Ectodermal cell (in vitro differentiated cells): ENCODE data around the gene MYH11.
"Not testable (repeated sequence)": the region's sequence is repeated elsewhere in the genome, so short reads cannot be mapped to it uniquely, and the experiment has no call there.

Source experiments
- H3K27ac ChIP-seq: 2 replicates; pipeline ENCODE4 v1.7.0; 2013; ENCODE audit warnings: mild to moderate bottlenecking, low read depth, low read length; ENCODE audit not compliant: insufficient read depth, poor library complexity, severe bottlenecking
- H3K27me3 ChIP-seq: 2 replicates; pipeline ENCODE4 v1.7.0; 2013; ENCODE audit warnings: mild to moderate bottlenecking, low read length; ENCODE audit not compliant: insufficient read depth, control insufficient read depth, poor library complexity, severe bottlenecking
- H3K36me3 ChIP-seq: one replicate; pipeline ENCODE4 v1.7.0; 2013; ENCODE audit warnings: low read length; ENCODE audit not compliant: control insufficient read depth, insufficient read depth
- H3K4me1 ChIP-seq: one replicate; pipeline ENCODE4 v1.7.0; 2013; ENCODE audit warnings: low read length; ENCODE audit not compliant: control insufficient read depth, insufficient read depth
- H3K4me3 ChIP-seq: 2 replicates; pipeline ENCODE4 v1.7.0; 2013; ENCODE audit warnings: low read depth, low read length, control low read depth; ENCODE audit not compliant: insufficient read depth
- H3K9me3 ChIP-seq: 2 replicates; pipeline ENCODE4 v1.7.0; 2013; ENCODE audit warnings: mild to moderate bottlenecking, low read length, moderate library complexity; ENCODE audit not compliant: control insufficient read depth
- WGBS, 2 experiments: methylation state at CpG; one replicate each; pipeline ENCODE4 v1.1.7; 2013; ENCODE audit warnings: missing lambda C conversion rate in 2 of 2; 5-methylcytosine and 5-hydroxymethylcytosine counted together

The MYH11 gene

DNA sequence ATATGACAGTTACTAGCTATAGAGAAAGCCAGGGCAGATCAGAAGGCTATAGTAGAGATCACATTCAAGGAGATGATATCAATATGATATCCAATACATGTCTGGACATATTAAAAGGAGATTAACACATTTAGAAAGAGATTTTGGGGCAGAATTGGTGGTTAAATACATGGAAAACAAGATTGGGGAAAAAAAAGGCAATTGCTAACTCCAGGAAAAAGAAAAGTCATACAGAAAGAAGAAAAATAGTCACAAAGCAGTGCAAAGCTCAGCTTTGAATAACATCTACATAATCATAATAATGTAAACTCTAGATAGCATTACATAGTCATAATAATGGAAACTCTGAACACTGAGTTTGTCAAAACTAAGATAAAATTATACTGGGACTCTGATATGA is 40.6 kb downstream of the MYH11 start:
- no peak overlapping the region for H3K27ac ChIP-seq
- no peaks in the 10 kb centered on the region for H3K36me3 ChIP-seq
- no peak overlapping the region for H3K4me3 ChIP-seq
- H3K9me3 ChIP-seq, result no peaks in the 10 kb centered on the region
- no peaks in the 10 kb centered on the region for H3K27me3 ChIP-seq
- no peaks in the 10 kb centered on the region for H3K4me1 ChIP-seq

GRCh38 chr16:15812401-15812750 is 44.5 kb downstream of the MYH11 start:
- not testable (repeated sequence) for H3K27me3 ChIP-seq, H3K9me3 ChIP-seq, H3K4me1 ChIP-seq, H3K4me3 ChIP-seq, H3K27ac ChIP-seq, H3K36me3 ChIP-seq
- WGBS, 2 experiments, result 91 to 97% methylated on average over 3 of the region's 3 CpGs

DNA sequence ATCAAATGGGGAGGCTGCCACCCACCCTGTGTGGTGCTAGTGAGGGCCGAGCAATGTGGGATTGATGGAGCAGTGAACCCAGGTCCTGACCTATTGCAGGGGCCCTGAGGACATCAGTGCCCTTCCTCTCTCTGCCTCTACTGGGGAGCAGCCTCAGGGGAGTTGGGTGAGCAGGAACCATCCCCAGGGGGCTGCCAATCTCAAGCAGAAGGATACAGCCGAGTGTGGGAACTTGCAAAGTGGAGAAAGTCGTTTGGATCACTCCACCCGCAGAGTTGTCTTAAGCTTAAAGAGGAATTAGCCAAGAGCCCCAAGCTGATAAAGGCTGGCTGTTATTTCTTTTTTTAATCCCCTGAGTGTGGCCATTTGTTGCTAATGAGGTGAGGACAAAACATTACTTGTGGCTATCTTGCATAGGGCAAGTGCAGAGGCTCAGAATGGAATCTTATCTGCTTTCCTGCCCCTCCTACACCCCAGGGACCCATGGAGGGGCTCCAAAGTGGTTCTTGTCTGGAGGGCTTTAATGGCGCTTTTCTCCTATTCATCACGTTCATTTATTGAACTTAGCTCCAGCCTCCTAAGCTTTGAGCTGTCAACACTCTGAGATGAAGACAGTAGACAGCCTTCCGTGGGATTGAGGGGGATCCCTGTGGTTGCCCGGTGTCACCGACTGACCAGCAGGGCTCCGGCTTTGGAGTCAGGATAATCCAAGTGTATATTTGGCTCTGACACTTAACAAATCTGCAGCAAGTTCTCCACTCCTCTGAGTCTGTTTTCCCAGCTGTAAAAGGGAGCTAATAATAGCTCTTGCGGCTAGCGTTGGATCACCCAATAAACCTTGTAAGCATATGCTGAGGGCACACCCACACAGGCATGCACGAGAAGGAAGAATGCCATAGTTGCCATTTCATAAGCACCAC is 45.1 kb downstream of the MYH11 start:
- Histone ChIP-seq H3K4me1 (peaks cover 10% of the 10 kb centered on the region), H3K9me3 (no peaks in the 10 kb centered on the region), H3K27ac (no peak overlapping the region), H3K36me3 (no peaks in the 10 kb centered on the region), H3K4me3 (no peak overlapping the region), H3K27me3 (no peaks in the 10 kb centered on the region)
- 58 to 63% methylated on average over 13 of the region's 13 CpGs for WGBS, 2 experiments

- H3K27me3 ChIP-seq, result no peaks in the 10 kb centered on the region
- WGBS, 2 experiments, result 95% methylated on average over 3 of the region's 3 CpGs
- H3K36me3 ChIP-seq, result no peaks in the 10 kb centered on the region
- H3K9me3 ChIP-seq, result no peaks in the 10 kb centered on the region
- no peak overlapping the region for H3K27ac ChIP-seq
- peaks cover 10% of the 10 kb centered on the region for H3K4me1 ChIP-seq
- no peak overlapping the region for H3K4me3 ChIP-seq
These were observed 45.9 kb downstream of the MYH11 start for GRCh38 chr16:15810949-15811348.

DNA sequence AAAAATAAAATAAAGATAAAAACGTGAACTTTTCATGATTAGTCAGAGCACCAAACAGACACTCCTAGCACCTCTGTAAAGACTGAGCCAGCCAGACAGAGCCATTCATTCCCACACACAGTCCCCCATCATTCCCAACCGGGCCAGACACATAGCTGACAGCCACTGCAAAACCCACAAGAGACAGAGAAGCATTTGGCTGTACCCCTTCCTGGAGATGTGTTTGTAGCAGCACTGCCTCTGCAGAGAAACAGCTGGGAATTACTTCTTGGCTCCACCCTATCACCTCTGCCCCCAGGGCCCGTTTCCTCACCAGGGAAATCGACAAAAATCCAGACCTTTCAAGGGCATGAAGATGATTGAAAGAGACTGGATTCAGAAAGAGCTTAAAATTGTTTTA is 46.4 kb downstream of the MYH11 start:
- Histone ChIP-seq H3K9me3 (no peaks in the 10 kb centered on the region), H3K27me3 (no peaks in the 10 kb centered on the region)

DNA sequence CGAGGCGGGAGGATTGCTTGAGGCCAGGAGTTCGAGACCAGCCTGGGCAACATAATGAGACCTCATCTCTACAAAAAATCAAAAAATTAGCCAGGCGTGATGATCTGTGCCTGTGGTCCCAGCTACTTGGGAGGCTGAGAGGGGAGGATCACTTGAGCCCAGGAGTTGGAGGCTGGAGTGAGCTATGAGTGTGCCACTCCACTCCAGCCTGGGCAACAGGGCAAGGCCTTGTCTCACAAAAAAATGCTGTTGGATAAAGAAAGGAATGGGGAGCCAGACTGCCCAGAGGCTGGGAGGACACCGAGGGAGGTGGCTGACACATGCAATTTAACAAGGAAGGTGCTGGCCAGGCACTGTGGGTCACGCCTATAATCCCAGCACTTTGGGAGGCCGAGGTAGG is 47.5 kb downstream of the MYH11 start:
- H3K4me1 ChIP-seq, H3K36me3 ChIP-seq, H3K27ac ChIP-seq, H3K27me3 ChIP-seq, H3K4me3 ChIP-seq, H3K9me3 ChIP-seq: not testable (repeated sequence)
- 80 to 81% methylated on average over 7 of the region's 7 CpGs for WGBS, 2 experiments

More for the DNA sequence above, 46.4 kb downstream of the MYH11 start:
- Histone ChIP-seq H3K27ac (no peak overlapping the region), H3K4me3 (no peak overlapping the region), H3K36me3 (no peaks in the 10 kb centered on the region), H3K4me1 (peaks cover 10% of the 10 kb centered on the region)
- WGBS, 2 experiments, result 86 to 90% methylated on average over 4 of the region's 4 CpGs

DNA sequence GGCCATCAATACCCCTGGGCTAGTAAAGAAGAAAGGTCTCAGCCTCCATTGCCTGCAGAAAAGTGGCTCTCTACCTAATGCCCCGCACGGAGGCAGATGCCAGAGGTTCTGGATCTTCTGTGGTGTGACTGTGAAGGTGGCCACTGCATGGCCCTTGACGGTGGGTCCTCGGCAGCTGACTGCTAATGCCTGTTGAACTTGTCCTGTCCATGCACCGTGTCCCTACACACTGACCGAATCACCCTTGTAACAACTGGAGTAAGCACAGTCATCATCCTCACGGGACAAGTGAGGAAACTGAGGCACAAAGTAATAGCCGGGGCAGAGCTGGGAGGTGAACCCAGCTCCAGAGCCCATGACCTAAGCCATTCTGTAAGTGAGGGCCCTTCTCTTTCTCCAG is 48.8 kb downstream of the MYH11 start:
- H3K36me3 ChIP-seq, result no peaks in the 10 kb centered on the region
- H3K9me3 ChIP-seq, result no peaks in the 10 kb centered on the region
- 73 to 77% methylated on average over 8 of the region's 8 CpGs for WGBS, 2 experiments
- no peaks in the 10 kb centered on the region for H3K27me3 ChIP-seq
- H3K27ac ChIP-seq, result no peak overlapping the region
- H3K4me1 ChIP-seq, result peaks cover 10% of the 10 kb centered on the region
- H3K4me3 ChIP-seq, result no peak overlapping the region

DNA sequence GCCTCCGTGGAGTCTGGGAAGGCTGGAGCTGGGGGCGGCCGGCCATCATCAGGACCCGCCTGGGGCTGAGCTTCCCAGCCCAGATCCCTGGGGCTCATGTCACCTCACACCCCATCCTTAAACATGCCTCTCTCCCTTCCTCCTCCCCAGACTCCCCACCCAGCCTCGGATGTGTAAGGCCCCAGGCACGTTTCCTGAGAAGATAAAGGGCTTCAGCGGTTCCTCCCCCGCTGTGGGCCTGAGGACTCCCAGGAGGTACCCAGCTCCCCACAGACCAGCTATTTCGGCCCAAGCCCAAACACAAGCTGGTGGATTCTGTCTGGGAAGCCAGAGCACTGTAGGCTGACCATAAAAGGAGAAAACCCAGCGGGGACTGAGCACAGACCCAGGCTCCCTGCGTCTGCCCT is 49.2 kb downstream of the MYH11 start:
- Histone ChIP-seq H3K27me3 (no peaks in the 10 kb centered on the region), H3K27ac (no peak overlapping the region), H3K9me3 (no peaks in the 10 kb centered on the region), H3K4me3 (no peak overlapping the region), H3K36me3 (no peaks in the 10 kb centered on the region), H3K4me1 (peaks cover 10% of the 10 kb centered on the region)
- 14 to 17% methylated on average over 11 of the region's 11 CpGs for WGBS, 2 experiments

DNA sequence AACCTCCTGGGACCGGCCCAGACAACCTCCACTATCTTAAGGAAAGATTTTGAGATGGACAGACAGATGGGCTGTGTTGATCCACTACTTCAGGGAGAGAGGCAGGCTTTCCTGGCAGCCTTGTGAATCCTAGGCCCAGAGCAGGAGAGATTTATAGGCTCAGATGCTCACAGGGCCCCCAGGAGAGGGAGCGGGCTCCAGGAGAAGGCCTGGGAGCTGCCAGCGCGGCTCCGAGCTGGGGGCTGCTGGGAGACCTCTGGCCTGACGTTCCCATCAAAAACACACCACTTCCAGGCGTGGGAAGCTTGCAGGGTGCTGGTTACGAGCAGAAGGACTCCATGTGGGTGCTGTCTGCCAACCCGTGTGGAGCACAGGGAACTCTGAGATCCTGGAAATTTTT is 53.2 kb downstream of the MYH11 start:
- WGBS, 2 experiments, result 89 to 91% methylated on average over 9 of the region's 9 CpGs
- Histone ChIP-seq H3K27me3 (no peaks in the 10 kb centered on the region), H3K4me1 (peaks cover 10% of the 10 kb centered on the region)

DNA sequence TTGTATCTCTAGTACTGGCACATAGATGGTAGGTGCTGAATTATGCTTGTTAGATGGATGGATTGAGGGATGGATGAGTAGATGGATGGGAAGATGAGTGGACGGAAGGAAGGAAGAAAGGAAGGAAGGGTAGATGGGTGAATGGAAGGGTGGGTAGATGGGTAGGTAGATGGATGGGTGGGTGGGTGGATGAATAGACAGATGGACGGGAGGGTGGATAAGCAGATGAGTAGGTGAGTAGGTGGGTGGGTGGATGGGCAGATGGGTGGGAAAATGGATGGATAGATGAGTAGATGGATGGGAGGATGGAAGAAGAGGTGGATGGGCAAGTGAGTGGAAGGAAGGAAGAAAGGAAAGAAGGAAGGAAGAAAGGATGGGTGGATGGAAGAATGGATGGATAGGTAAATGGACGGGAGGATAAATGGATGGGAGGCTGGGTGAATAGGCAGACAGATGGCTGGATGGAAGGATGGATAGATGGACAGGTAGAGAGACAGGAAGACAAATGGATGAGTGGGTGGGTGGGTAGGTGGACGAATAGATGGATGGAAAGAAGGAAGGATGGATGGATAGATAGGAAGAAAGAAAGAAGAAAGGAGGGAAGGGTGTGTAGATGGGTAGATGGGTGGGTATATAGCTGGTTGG is 56.9 kb downstream of the MYH11 start:
- Histone ChIP-seq H3K9me3 (no peaks in the 10 kb centered on the region), H3K4me3 (no peak overlapping the region), H3K4me1 (no peaks in the 10 kb centered on the region), H3K27ac (no peak overlapping the region), H3K27me3 (no peaks in the 10 kb centered on the region), H3K36me3 (no peaks in the 10 kb centered on the region)
- 86 to 87% methylated on average over 4 of the region's 4 CpGs for WGBS, 2 experiments

More for the DNA sequence above, 53.2 kb downstream of the MYH11 start:
- Histone ChIP-seq H3K36me3 (no peaks in the 10 kb centered on the region), H3K4me3 (no peak overlapping the region), H3K9me3 (no peaks in the 10 kb centered on the region), H3K27ac (no peak overlapping the region)
